ENCODE results near the gene MSANTD1. TPM values are rescaled to one million over a fixed set of nuclear protein-coding genes. Genes with fewer than 3 reads are reported as not detected.

The MSANTD1 gene
- total and polyA plus RNA-seq, 2 donors (not counting 3 experiments of a cell fraction or from before 2014, with no cell fraction given), result 0.14 to 1.2 TPM

GRCh38 chr4:3244747-3245146 is 4.2 kb upstream of the MSANTD1 start:
- Histone ChIP-seq H3K27me3 (ENCODE audit: control insufficient read depth in 2 of 2, insufficient read depth in 2 of 2, low read length in 2 of 2) (no peaks in the 10 kb centered on the region), H3K9ac (replicated peaks; ENCODE audit: extremely low read depth, insufficient read depth, low read length) (no peak overlapping the region), H3K9me3 (replicated peaks; ENCODE audit: control insufficient read depth, insufficient read depth, low read length) (no peaks in the 10 kb centered on the region), H2AFZ (ENCODE audit: low read depth, low read length) (no peak overlapping the region), H3K27ac (ENCODE audit: insufficient read depth, low read depth, low read length) (no peak overlapping the region), H3K4me2 (ENCODE audit: insufficient read depth, low read length) (no peak overlapping the region), H3K36me3 (ENCODE audit: control insufficient read depth in 2 of 2, extremely low read depth in 1 of 2, insufficient read depth in 2 of 2, low read length in 2 of 2) (peaks cover 0 to 7% of the 10 kb centered on the region in 2 experiments), H4K20me1 (replicated peaks; ENCODE audit: control insufficient read depth, extremely low read depth, insufficient read depth, low read length) (no peaks in the 10 kb centered on the region), H3K9me1 (replicated peaks; ENCODE audit: control insufficient read depth, extremely low read depth, insufficient read depth, low read length) (no peaks in the 10 kb centered on the region), H3K4me1 (ENCODE audit: control insufficient read depth, extremely low read depth, insufficient read depth, low read length) (no peaks in the 10 kb centered on the region), H3K4me3 (replicated peaks in 1 of 3; ENCODE audit: insufficient read depth in 1 of 3, low read depth in 1 of 3, low read length in 3 of 3) (no peak overlapping the region), H3K79me2 (ENCODE audit: control insufficient read depth, insufficient read depth, low read length) (no peaks in the 10 kb centered on the region)
- FAIRE-seq (no peak), DNase-seq (ENCODE audit: low read depth, low spot score) (no peak)
- TF ChIP-seq POLR2A (IDR thresholded peaks at IDR 0.05; ENCODE audit: low read depth, low read length) (no peak), JUN (IDR thresholded peaks at IDR 0.05; ENCODE audit: borderline replicate concordance, insufficient read depth, insufficient read length, low read depth) (no peak), EZH2 (IDR thresholded peaks at IDR 0.05; ENCODE audit: borderline replicate concordance, low read depth, low read length, severe bottlenecking) (no peak), MAX (IDR thresholded peaks at IDR 0.05; ENCODE audit: insufficient read depth, insufficient read length) (no peak), FOS (IDR thresholded peaks at IDR 0.05; ENCODE audit: borderline replicate concordance, insufficient read depth, low read length) (no peak), GATA2 (IDR thresholded peaks at IDR 0.05; ENCODE audit: insufficient read depth, insufficient read length, low read depth, low read length) (no peak), POLR2AphosphoS5 (IDR thresholded peaks at IDR 0.05; ENCODE audit: insufficient read depth, low read depth, low read length) (no peak), CTCF (IDR thresholded peaks at IDR 0.05; ENCODE audit: extremely low read depth in 1 of 2, insufficient read depth in 1 of 2, low read depth in 1 of 2, low read length in 2 of 2) (no peak), MYC (IDR thresholded peaks at IDR 0.05; ENCODE audit: low read depth, low read length) (no peak)
- dilution Hi-C loops (cut with MboI; ENCODE audit: extremely low pct_ligation_motif_present, low sequenced_read_pairs), result no loop called here
- CTCF ChIA-PET, result interaction anchor here (1.2 kb wide), 1 partner anchor 236 kb away, joined by 5 read pairs; no protein-coding TSS in a partner anchor
- intact Hi-C loops (cut with micrococcal nuclease), result loop anchor here (10.0 kb wide), 1 partner anchor 180 kb away; no protein-coding TSS in a partner anchor
- BruUV-seq (replicated peaks), result no TSS peak
- POLR2A ChIA-PET, result no interaction called here
